Ascending aorta (tissue), 2 donors: ENCODE results near the gene TRMT44. TPM values are rescaled to one million over a fixed set of nuclear protein-coding genes. Genes with fewer than 3 reads are reported as not detected.

Source experiments
- DNase-seq, 2 donors: peaks; one replicate each; pipeline ENCODE4 v3.0.0-alpha.2; 2019; ENCODE audit warnings: low spot score in 2 of 2
- H3K27ac ChIP-seq, 2 donors: fragments of 200-600 bp; sonication (generic); one replicate each; pipeline ENCODE4 v1.5.1; 2016 to 2017; ENCODE audit warnings: mild to moderate bottlenecking in 1 of 2
- H3K27me3 ChIP-seq: fragments of 200-600 bp; sonication (generic); one replicate; pipeline ENCODE4 v1.5.1; 2017
- H3K36me3 ChIP-seq, 2 donors: fragments of 200-600 bp; sonication (generic); one replicate each; pipeline ENCODE4 v1.5.1; 2016
- H3K4me1 ChIP-seq, 2 donors: fragments of 200-600 bp; sonication (generic); one replicate each; pipeline ENCODE4 v1.5.1; 2016 to 2017; ENCODE audit warnings: mild to moderate bottlenecking in 1 of 2
- H3K4me3 ChIP-seq, 2 donors: fragments of 200-600 bp; sonication (generic); one replicate each; pipeline ENCODE4 v1.5.1; 2016 to 2017; ENCODE audit warnings: mild to moderate bottlenecking in 1 of 2
- H3K9me3 ChIP-seq, 2 donors: fragments of 200-600 bp; sonication (generic); one replicate each; pipeline ENCODE4 v1.5.1; 2016
- CTCF ChIP-seq, 3 experiments: fragments of 200-600 bp in 2 of 3; fragments of 450-650 bp in 1 of 3; sonication (generic) in 2 of 3; IDR thresholded peaks; one replicate each; pipeline ENCODE4 v1.5.1; 2016 to 2019; ENCODE audit warnings: antibody characterized with exemption in 3 of 3, mild to moderate bottlenecking in 1 of 3, moderate library complexity in 1 of 3
- intact Hi-C: fragments of 100-400 bp; cut with DNase I; formaldehyde crosslinking; loops from one replicate; pipeline ENCODE4 v1.15.1; 2023
- total RNA-seq: library from RNA; depleted of rRNA; stranded (reverse); fragments of >200 nt; gene quantifications from one replicate; pipeline ENCODE4 v1.1.0, GENCODE V29; 2016

The TRMT44 gene
- total RNA-seq, 1 donor from 2014 or later: 39.8 TPM

- Histone ChIP-seq H3K27ac (no peak overlapping the region), H3K9me3 (no peaks in the 10 kb centered on the region), H3K4me3 (no peak overlapping the region), H3K4me1 (no peaks in the 10 kb centered on the region), H3K27me3 (no peaks in the 10 kb centered on the region), H3K36me3 (no peaks in the 10 kb centered on the region)
- intact Hi-C loops: no loop called here
- TF ChIP-seq CTCF (IDR thresholded peaks at IDR 0.05): no peak
- DNase-seq: no peak
These were observed 52.9 kb downstream of the TRMT44 start for GRCh38 chr4:8493484-8493883.

DNA sequence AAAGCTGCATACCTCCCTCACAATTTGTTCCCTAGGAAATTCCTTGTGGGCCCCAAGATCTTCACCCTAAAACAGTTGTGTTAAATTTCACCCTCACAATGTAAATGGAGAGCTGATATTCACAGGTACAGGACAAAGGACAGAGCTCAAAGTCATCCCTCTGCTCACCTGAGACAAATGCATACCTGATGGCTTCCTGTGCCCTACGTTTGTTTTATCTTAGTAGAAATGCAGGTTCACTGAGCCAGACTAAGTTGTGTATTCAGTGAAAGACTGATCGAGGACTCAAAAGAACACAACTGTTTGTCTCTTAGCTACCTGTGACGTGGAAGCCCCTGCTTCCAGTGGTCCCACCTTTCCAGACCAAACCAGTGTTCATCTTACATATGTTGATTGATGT lies 53.6 kb downstream of the TRMT44 start:
- Histone ChIP-seq H3K27ac (no peak overlapping the region), H3K27me3 (no peaks in the 10 kb centered on the region), H3K4me1 (no peaks in the 10 kb centered on the region), H3K36me3 (no peaks in the 10 kb centered on the region), H3K9me3 (no peaks in the 10 kb centered on the region), H3K4me3 (no peak overlapping the region)
- DNase-seq: no peak
- intact Hi-C loops: no loop called here
- TF ChIP-seq CTCF (IDR thresholded peaks at IDR 0.05): no peak

DNA sequence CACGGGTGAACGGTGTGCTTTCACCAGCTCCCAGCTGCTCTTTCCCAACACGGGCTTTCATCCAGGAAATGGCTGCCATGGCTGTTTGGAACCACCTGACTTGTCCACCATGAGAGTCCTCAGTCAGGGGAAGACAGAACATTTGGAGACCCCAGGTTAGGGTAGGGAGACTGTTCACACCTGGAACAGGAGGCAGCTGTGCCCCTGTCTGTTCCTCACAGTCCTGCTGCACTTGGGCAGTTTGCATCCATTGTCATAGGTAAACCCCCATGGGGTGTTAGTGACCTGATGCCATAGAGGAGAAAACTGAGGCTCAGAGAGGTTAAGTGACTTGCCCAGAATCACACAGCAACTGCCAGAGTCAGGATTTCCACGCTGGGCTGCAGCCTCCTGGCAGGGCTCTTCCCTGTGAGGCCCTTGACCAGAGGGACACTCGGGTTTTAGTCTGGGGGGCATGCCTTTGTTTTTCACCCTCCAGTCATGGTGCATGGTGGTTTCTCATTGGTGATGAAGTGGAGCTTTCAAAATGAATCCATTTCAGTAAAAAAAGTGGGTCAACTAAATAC lies 54.5 kb downstream of the TRMT44 start:
- Histone ChIP-seq H3K27me3 (no peaks in the 10 kb centered on the region), H3K4me1 (no peaks in the 10 kb centered on the region), H3K27ac (no peak overlapping the region), H3K36me3 (no peaks in the 10 kb centered on the region), H3K4me3 (no peak overlapping the region), H3K9me3 (no peaks in the 10 kb centered on the region)
- DNase-seq: no peak
- no peak for TF ChIP-seq CTCF (IDR thresholded peaks at IDR 0.05)
- intact Hi-C loops: no loop called here

- Histone ChIP-seq H3K27ac (no peak overlapping the region), H3K36me3 (no peaks in the 10 kb centered on the region), H3K4me1 (no peaks in the 10 kb centered on the region), H3K4me3 (no peak overlapping the region), H3K27me3 (no peaks in the 10 kb centered on the region), H3K9me3 (no peaks in the 10 kb centered on the region)
- intact Hi-C loops: no loop called here
- DNase-seq: no peak
- no peak for TF ChIP-seq CTCF (IDR thresholded peaks at IDR 0.05)
These were observed 55.2 kb downstream of the TRMT44 start for GRCh38 chr4:8495803-8496202.

- H3K9me3 ChIP-seq: no peaks in the 10 kb centered on the region
- H3K36me3 ChIP-seq: no peaks in the 10 kb centered on the region
- intact Hi-C loops: no loop called here
- no peak overlapping the region for H3K27ac ChIP-seq
- DNase-seq: no peak
- no peak overlapping the region for H3K4me3 ChIP-seq
- no peaks in the 10 kb centered on the region for H3K27me3 ChIP-seq
- TF ChIP-seq CTCF (IDR thresholded peaks at IDR 0.05): no peak
- H3K4me1 ChIP-seq: peaks cover 0 to under 1% of the 10 kb centered on the region in 2 donors
These were observed 57.2 kb downstream of the TRMT44 start for GRCh38 chr4:8497762-8498161.

- Histone ChIP-seq H3K27me3 (no peaks in the 10 kb centered on the region), H3K4me1 (peaks cover 3 to 16% of the 10 kb centered on the region in 2 donors), H3K27ac (no peak overlapping the region), H3K4me3 (no peak overlapping the region), H3K9me3 (no peaks in the 10 kb centered on the region), H3K36me3 (no peaks in the 10 kb centered on the region)
- no peak for TF ChIP-seq CTCF (IDR thresholded peaks at IDR 0.05)
- DNase-seq: no peak
- intact Hi-C loops: no loop called here
These were observed 60.4 kb downstream of the TRMT44 start for GRCh38 chr4:8500966-8501365.
